Measurements from ENCODE around the gene KIAA1549. TPM values are rescaled to one million over a fixed set of nuclear protein-coding genes. Genes with fewer than 3 reads are reported as not detected.

Gene KIAA1549
- total and polyA plus RNA-seq, 2 of the 8 experiments (the other 6 are each of a cell fraction or from before 2014, with no cell fraction given) = 6.5 to 17.3 TPM

DNA sequence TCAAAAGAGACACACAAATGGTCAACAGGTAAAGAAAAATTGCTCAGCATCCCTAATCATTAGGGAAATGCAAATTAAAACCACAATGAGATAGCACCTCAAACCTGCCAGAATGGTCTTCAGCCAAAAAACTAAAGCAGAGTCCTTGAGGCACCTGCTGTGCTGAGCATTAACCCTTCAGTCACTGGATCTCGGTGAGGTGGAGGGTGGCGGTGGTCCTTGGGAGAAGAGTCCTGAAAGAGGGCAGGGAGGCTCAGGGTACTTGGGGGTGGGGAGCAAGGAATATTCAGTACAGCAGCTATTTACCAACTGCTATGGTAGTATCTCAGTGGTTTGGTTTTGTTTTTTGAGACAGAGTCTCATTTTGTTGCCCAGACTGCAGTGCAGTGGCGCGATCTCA, 7.1 kb downstream of the KIAA1549 start:
- H3K4me2 ChIP-seq (ENCODE audit: insufficient read depth in 1 of 2, low read depth in 2 of 2, low read length in 2 of 2) = peak overlapping the region; percentile 61 to 68
- no peaks in the 10 kb centered on the region for H3K36me3 ChIP-seq (ENCODE audit: control insufficient read depth in 2 of 4, insufficient read depth in 4 of 4, low read length in 3 of 4)
- peaks cover 6% of the 10 kb centered on the region; the same call in 1 of the 2 replicates for H3K23me2 ChIP-seq (ENCODE audit: low read depth, low read length)
- H2BK15ac ChIP-seq (ENCODE audit: low read length) = peak overlapping the region; percentile 88
- H4K91ac ChIP-seq (replicated peaks; ENCODE audit: insufficient read length, low read length) = no peak overlapping the region
- H2AFZ ChIP-seq (ENCODE audit: low read length) = no peak overlapping the region
- peaks cover 23% of the 10 kb centered on the region for H3K79me1 ChIP-seq (ENCODE audit: low read depth, low read length)
- no peak overlapping the region for H3K18ac ChIP-seq (ENCODE audit: extremely low read depth, low read length)
- H4K20me1 ChIP-seq (replicated peaks in 1 of 2; ENCODE audit: control insufficient read depth in 1 of 2, insufficient read depth in 2 of 2, low read length in 2 of 2) = peaks cover 2 to 3% of the 10 kb centered on the region in 2 experiments
- H3K27ac ChIP-seq (ENCODE audit: low read depth, low read length) = no peak overlapping the region
- H3K56ac ChIP-seq (replicated peaks; ENCODE audit: insufficient read length, low read depth, low read length) = no peak overlapping the region
- H3K9ac ChIP-seq (replicated peaks in 1 of 4; ENCODE audit: extremely low read depth in 1 of 4, low read depth in 3 of 4, low read length in 3 of 4) = no peak overlapping the region
- peak overlapping the region; percentile 18 for H2BK120ac ChIP-seq (replicated peaks; ENCODE audit: low read depth, low read length)
- no peak overlapping the region for H2BK5ac ChIP-seq (ENCODE audit: low read depth, low read length)
- TF ChIP-seq ZNF274 (IDR thresholded peaks at IDR 0.05; ENCODE audit: borderline replicate concordance, extremely low read depth, low read length) (no peak), CTBP2 (IDR thresholded peaks at IDR 0.05; ENCODE audit: borderline replicate concordance, insufficient read depth, insufficient read length, low read length) (no peak), RBBP5 (IDR thresholded peaks at IDR 0.05; ENCODE audit: borderline replicate concordance, low read depth, low read length) (no peak), SP4 (IDR thresholded peaks at IDR 0.05; ENCODE audit: low read length) (no peak), PHF8 (conservative IDR thresholded peaks at IDR 0.05; ENCODE audit: low read depth, low read length) (no peak), NANOG (IDR thresholded peaks at IDR 0.05; ENCODE audit: insufficient read depth, low read depth, low read length, poor library complexity, severe bottlenecking) (no peak), BACH1 (IDR thresholded peaks at IDR 0.05; ENCODE audit: low read length) (no peak), TBP (IDR thresholded peaks at IDR 0.05; ENCODE audit: low read depth, low read length) (no peak)
- TF ChIP-seq, protein P1, sequence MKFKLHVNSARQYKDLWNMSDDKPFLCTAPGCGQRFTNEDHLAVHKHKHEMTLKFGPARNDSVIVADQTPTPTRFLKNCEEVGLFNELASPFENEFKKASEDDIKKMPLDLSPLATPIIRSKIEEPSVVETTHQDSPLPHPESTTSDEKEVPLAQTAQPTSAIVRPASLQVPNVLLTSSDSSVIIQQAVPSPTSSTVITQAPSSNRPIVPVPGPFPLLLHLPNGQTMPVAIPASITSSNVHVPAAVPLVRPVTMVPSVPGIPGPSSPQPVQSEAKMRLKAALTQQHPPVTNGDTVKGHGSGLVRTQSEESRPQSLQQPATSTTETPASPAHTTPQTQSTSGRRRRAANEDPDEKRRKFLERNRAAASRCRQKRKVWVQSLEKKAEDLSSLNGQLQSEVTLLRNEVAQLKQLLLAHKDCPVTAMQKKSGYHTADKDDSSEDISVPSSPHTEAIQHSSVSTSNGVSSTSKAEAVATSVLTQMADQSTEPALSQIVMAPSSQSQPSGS (IDR thresholded peaks at IDR 0.05; ENCODE audit: low read length) = no peak
- DNase-seq (ENCODE audit: low read depth in 1 of 2, low spot score in 2 of 2) (no peak), FAIRE-seq (no peak)
- no peak overlapping the region for H2BK20ac ChIP-seq (ENCODE audit: low read length)
- peak overlapping the region in 2 of 4 experiments; percentile 15 to 31; a peak in 3 of 8 replicates for H3K4me3 ChIP-seq (ENCODE audit: extremely low read depth in 1 of 4, insufficient read depth in 2 of 4, low read depth in 3 of 4, low read length in 4 of 4)
- no peak overlapping the region for H3K23ac ChIP-seq (ENCODE audit: insufficient read length)
- no peak overlapping the region for H3K4ac ChIP-seq (replicated peaks; ENCODE audit: insufficient read length, low read depth, low read length)
- no peak overlapping the region for H2BK12ac ChIP-seq (ENCODE audit: low read depth, low read length)
- POLR2A ChIA-PET (ENCODE audit: partially characterized antibody) = no interaction called here
- H2AK5ac ChIP-seq (ENCODE audit: low read depth, low read length) = 0 out of 2 replicates have a peak overlapping the region, but pooled peaks have one; percentile 46
- H3K9me3 ChIP-seq (ENCODE audit: insufficient read depth in 2 of 2, low read depth in 1 of 2, low read length in 1 of 2) = no peaks in the 10 kb centered on the region
- peaks cover 8 to 27% (median 19%) of the 10 kb centered on the region in 4 experiments for H3K4me1 ChIP-seq (replicated peaks in 1 of 4; ENCODE audit: control insufficient read depth in 3 of 4, insufficient read depth in 4 of 4, low read length in 3 of 4)
- H3K79me2 ChIP-seq (ENCODE audit: control insufficient read depth in 1 of 2, insufficient read depth in 2 of 2, low read length in 2 of 2) = peaks cover 10 to 80% of the 10 kb centered on the region in 2 experiments
- no peak overlapping the region for H4K8ac ChIP-seq (ENCODE audit: extremely low read depth, insufficient read depth, low read length)
- CTCF ChIA-PET (ENCODE audit: partially characterized antibody) = interaction anchor here (1.3 to 1.7 kb wide), 3 partner anchors 11 to 101 kb away, joined by 3 to 5 read pairs (median 4); no protein-coding TSS in a partner anchor
- 54% methylated on average over 4 of the region's 4 CpGs; no CpG with 5 or more reads in 1 of the 2 experiments for WGBS, 2 experiments (ENCODE audit: extremely low coverage in 1 of 2, insufficient coverage in 1 of 2, insufficient read length in 1 of 2, insufficient replicate concordance in 2 of 2, low coverage in 1 of 2, low lambda C conversion rate in 2 of 2, missing lambda C conversion rate in 1 of 2)
- H4K5ac ChIP-seq (ENCODE audit: insufficient read length, low read depth, low read length) = no peak overlapping the region
- H3K14ac ChIP-seq (ENCODE audit: insufficient read length) = no peak overlapping the region
- H3K27me3 ChIP-seq (replicated peaks in 1 of 4; ENCODE audit: control insufficient read depth in 3 of 4, extremely low read depth in 1 of 4, insufficient read depth in 3 of 4, low read length in 3 of 4) = no peaks in the 10 kb centered on the region; a peak in 1 of 7 replicates

All from H1 (cell line).